Myocyte (in vitro differentiated cells): Measurements from ENCODE around the gene GAS6. TPM values are rescaled to one million over a fixed set of nuclear protein-coding genes. Genes with fewer than 3 reads are reported as not detected.
A peak's percentile ranks its signal among the peaks of the same experiment; 100 is the strongest.

Source experiments
- DNase-seq: peaks from one replicate; pipeline ENCODE4 v3.0.0-alpha.2; 2012; ENCODE audit warnings: low read depth
- total RNA-seq: library from RNA; depleted of rRNA; stranded (reverse); fragments of >200 nt; gene quantifications from 2 replicates; pipeline ENCODE4 v1.2.3, GENCODE V29; 2014

The GAS6 gene
- total RNA-seq, 1 donor from 2014 or later, result 172 TPM

DNA sequence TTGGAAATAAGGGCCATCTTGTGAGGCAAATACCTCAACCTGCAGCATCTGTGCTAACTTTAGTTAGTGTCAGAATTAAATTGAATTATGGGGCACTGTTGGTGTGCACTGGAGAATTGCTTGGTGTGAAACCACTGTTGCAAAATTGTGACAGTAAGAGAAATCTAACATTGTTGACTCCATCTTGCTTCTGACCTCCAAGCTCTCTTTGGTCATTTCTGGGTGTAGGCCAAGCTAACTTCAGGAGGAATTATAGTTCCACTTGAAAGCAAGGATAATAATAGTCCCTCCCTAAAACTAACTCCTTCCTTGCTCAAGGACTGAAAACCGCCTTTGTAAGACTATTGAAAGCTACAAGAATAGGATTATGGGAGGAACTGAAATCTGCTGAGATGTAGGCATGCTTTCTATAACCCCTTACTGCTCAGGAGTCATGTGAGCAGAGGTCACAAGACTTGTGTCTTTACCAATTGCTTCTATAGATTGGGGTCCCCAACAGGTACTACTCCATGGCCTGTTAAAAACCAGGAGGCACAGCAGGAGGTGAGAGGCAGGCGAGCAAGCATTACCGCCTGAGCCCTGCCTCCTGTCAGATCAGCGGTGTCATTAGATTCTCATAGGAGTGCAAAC lies 24.9 kb upstream of the GAS6 start:
- DNase-seq, result no peak

DNA sequence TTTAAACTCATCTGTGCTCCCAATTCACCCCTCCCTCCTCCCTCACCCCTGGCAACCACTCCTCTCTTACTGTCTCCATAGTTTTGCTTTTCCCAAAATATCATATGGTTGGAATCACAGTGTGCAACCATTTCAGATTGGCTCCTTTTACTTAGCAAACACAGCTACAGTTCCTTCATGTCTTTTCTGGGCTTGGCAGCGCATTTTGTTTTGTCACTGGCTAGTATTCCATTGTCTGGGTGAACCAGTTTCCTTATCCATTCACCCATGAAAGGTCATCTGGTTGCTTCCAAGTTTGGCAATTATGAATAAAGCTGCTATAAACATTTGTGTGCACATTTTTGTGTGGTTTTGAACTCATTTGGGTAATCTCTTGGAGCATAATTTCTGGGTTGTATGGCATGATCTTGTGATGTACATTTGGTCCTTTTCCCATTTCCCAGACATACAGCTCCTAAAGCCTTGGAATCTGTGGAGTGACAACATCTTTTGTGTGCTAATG lies 23.9 kb upstream of the GAS6 start:
- DNase-seq, result no peak

DNA sequence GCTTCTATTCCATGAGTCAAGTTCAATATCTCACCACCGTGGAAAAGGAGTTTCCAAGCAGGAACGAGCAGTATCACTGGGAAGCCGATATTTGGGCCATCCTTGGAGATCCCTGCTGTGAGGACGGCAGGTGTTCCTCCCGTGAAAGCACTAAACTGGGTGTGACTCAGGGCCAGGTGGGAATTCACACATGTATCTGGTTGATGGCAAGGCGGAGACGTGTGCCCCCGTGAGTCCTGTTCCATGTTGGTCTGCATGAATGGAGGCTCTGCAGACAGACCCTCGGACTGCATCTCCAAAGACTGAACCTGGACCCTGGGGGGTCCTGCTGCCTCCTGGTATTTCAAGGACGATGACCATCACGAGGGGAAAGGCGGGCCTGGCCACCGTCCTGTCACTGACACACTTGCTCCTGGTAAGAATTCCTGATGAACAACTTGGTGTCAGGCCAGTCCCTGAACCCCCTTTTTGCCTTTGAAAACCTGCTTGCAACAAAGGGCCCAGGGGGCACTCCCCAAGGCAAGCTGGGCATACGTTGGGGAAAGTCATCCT lies 22.8 kb upstream of the GAS6 start:
- DNase-seq, result no peak

DNA sequence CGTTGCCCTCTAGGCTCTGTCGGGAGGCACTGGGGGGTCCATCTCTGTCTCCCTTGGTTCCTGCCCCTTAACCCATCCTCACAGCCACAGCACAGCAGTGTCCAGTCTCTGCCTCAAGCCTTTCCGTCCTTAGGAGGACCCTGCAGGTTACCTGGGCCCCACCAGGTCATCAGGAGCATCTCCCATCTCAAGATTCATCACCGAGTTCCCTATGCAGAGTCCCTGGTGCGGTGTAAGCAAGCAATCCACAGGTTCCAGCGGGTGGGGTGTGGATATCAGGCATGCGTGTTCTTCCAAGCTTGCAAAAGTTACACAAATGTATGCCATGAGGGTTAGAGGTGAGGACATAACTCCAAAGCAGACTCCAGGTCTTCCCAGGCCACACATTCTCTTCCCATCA lies 20.9 kb upstream of the GAS6 start:
- no peak for DNase-seq

DNA sequence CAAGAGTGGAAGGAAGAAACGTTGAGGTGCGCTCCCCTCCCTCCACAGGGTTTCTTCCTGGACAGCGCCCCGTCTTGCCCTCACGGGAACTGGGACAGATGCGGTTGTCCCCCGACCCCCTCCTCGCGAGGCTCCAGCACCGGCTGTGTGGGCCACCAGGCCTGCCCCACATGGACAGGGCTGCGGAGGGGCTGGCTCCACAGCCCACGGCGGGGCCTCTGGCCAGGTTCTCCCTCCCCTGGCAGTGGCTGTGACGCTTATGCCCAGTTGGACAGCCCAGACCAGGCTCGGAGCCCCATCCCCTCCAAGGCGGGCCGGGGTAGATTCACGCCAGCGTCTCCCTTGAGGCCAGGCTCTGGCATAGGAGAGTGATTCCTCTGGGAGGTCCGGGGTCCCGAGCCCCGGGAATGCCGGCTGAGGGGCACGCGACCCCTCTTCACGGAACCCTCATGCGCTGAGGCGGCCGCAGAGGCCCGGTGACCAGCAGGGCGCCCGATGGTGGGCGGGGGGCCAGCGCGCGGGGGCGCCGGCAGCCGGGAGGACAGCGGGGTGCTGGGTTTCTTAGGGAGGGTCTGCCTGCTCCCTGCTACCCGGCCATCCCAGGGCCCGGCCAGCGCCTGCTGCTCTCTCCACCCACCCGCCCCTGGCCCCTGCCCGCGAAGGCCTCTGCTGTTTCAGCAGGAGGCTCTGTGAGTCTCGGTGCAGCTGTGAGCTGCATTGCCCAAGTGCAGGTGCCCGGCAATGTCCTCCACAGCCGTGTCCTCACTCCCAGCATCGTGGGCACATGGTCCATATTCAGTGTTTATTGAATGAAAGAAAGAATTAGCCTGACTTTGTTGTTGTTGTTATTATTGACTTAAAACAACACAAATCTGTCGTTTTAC lies 20.3 kb upstream of the GAS6 start:
- DNase-seq, result no peak

DNA sequence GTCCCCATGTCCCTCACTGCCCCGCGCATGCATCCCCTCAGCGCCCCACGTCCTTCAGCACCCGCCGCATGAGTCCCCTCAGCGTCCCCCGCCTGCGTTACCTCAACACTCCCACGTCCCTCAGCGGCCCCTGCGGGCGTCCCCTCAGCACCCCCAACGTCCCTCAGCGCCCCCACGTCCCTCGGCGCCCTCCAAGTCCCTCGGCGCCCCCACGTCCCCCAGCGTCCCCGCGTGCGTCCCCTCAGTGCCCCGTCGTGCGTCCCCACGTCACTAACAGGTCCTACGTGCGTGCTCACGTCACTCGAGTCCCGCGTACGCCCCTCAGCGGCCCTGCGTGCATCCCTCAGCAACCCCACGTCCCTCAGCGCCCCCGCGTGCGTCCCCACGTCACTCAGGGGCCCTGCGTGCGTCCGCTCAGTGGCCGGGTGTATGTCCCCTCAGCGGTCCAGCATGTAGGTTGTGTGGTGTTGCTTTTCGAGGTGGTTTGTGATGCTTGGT lies 19.5 kb upstream of the GAS6 start:
- DNase-seq, result no peak

DNA sequence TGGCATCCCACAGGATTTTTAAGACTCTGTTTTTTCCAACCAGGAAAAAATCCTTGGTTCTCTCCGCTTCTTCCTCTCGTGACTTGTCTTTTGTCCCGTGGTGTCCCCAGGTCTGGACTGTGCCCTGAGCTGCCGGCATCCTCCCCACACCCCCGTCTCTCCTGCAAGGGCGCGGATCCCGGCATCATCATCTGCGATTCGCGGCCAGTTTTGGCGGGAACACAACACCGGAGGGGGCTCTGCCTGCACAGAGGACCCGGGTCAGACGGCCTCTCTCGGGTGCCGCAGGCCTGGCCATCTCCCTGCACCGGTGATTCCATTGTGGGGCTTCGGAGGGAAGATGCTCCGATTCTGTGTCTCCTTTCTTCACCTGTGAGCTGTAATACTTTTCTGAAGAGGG lies 18.8 kb upstream of the GAS6 start:
- no peak for DNase-seq

DNA sequence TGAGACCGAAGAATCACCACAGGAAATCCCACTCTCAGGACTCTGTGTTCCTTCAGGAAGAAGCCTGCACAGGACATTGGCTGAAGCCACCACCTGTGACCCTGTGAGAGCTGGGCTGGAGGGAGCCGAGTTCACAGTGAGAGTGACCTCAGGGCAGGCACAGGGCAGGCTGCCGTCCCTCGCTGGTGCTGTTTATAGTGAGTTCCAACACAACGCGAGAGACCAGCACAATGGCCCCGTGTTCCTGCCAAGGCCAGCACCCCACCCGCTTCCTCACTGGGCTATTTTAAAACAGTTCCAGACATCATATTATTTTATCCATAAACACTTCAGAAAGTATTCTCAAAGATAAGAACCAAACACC lies 18.4 kb upstream of the GAS6 start:
- no peak for DNase-seq

DNA sequence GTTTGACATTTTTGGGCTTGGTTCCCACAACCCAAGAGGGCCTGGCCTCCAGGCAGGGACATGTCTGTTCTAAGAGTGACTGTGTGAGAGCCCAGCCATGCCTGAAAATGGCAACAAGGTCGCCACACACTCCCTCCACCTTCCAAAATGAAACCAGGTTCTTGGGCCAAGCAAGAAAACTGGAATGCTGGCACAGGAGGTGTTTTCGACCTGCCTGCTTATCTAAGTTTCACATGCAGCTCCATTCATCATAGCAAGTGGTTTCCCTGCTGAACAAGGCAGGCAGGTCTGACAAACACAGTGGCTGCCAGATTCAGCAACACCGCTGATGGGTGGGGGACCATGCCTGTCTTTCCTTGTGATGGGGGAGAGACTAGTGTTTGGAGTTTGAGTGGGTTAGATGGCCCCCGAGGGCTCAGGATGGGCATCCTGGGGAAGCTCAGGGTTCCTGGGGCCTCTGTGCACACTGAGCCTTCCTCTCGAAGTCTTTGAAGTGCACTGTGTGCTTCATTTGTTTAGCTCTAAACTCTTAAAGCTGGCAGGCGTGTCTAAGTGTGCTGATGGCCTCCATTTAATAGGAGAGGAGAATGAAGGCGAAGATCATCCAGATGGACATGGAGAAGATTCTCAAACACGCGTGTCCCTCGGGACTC lies 17.9 kb upstream of the GAS6 start:
- no peak for DNase-seq

DNA sequence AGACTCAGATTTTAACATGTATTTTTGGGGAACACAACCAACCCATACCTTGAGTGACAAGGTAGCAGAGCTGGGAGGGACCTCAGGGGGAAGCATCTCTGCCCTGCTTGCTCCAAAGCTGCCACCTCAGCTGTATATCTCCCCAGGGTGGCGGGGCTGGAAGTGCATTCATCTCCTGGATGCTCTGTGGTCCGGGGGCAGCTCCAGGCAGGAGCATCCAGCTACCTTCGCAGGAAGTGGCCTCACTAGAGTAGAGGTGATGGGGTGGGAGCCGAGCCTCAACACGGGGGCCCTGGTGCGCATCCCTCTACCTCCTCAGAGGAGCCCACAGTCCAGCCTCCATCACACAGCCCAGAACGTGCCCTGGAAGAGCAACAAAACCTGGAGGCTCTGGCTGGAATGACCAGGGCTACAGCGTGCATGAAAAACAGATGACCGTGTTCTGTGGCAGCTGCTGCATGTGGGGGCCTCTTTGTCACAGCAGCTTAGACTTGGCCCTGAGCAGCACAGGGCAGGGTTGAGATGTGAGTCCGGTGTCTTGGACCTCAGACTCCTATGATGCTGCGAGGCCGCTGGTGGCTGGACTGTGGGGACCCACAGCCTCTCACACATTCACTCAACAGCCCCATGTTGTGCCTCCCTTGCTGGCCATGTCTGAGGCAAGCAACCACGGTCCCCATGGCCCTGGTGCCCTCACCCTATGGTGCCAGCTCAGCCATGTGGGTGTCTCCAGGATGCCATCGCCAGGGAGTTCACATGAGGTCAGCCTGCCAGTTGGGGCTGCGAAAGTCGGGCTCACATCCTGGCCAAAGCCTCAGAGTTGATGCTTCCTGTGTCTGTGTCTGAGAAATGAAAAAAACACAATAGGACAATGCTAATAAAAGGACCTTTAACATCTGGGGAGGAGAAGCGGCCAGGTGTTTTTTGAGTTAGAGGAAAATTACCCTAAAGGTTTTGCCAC lies 17.1 kb upstream of the GAS6 start:
- peak; percentile 57 for DNase-seq

DNA sequence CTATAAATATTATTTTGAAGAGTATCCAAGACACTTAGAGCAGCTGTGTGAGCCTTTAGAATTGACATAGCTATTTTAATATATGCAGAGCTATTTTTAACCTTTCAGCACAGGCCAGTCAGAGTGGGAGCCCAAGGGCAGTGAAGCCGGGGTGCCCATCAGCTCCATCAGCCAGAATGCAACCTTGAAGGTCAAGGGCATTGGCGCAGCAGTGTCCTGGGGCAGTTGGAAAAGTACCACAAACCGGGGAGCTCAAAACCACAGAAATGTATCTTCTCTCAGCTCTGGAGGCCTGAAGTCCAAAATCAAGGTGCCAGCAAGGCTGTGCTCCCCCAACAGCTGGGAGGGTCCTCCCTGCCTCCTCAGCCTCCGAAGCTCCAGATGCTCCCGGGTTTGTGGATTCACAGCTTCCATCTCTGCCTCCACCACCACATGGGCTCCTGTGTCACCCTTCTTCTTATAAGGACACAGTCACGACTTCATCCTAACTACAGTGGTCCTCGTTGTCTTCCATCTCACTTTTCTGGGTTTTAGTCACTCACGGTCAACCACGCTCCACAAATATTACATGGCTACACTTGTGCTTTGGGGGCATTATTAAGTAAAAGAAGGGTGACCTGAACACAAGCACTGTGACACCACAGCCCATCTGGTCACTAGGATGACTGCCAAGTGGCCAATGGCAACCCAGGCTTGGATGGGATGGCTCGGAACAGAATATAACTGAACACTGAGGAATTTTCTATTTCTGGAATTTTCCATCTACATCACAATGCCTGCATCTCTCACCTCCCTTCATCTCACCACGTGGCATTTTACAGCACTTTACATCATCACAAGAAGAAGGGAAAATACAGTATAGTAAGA lies 15.9 kb upstream of the GAS6 start:
- peak; percentile 77 for DNase-seq

DNA sequence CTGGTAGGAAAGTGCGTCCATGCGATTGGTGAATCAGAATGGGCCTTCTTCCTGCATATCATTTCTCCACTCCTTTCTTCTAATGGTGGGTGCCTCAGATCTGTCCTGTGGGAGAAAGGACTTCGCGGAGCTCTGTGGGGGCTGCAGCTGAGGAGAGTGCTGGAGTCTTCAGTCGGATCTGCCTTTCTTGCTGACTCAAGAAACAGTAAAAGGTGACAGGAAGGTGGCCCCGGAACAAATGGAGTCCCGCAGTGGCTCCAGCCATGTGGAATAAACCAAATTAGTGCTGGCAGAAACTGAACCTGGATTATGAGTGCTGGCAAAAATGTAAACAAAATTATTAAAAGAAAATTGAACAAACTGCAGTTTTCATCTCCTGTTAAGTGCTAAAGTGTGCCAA lies 15.1 kb upstream of the GAS6 start:
- no peak for DNase-seq

DNA sequence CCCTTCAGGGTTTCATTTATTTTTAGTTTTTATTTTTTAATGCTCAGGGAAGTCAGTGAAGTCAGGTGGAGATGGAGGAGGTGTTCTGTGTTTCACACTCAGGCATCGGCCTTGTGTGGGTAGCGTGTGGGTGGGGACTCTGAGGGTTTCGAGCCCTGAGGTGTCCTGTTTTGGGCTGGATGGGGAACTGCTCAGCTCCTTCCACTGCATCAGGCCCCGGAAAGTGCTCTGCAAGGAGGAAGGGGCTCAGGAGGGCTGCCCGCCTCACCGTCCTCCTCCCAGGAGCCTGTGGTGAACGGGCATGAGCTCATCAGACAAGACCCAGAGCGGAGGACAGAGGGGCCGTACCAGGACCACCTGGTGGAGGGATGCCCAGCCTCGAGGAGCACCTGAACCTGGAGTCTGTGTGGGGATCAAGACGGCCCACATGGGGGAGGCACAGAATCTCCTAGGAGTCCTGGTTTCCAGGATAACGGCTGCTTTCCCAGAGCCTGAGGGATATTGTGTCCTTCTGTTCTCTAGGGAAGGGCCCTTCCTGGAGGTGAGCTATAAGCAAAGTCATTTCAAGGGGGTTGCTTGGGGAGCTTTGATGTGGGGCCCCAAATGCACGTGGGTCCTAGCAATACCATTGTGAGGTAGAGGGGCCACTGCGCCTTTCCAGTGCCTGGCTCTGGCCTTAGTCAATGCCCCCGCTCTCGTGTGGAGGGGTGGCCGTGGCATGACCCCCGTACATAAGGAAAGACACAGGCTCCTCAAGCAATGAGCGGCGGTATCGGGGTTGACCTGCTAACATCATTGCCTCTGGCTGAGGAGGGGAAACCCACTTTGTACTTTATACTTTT lies 13.5 kb upstream of the GAS6 start:
- no peak for DNase-seq

DNA sequence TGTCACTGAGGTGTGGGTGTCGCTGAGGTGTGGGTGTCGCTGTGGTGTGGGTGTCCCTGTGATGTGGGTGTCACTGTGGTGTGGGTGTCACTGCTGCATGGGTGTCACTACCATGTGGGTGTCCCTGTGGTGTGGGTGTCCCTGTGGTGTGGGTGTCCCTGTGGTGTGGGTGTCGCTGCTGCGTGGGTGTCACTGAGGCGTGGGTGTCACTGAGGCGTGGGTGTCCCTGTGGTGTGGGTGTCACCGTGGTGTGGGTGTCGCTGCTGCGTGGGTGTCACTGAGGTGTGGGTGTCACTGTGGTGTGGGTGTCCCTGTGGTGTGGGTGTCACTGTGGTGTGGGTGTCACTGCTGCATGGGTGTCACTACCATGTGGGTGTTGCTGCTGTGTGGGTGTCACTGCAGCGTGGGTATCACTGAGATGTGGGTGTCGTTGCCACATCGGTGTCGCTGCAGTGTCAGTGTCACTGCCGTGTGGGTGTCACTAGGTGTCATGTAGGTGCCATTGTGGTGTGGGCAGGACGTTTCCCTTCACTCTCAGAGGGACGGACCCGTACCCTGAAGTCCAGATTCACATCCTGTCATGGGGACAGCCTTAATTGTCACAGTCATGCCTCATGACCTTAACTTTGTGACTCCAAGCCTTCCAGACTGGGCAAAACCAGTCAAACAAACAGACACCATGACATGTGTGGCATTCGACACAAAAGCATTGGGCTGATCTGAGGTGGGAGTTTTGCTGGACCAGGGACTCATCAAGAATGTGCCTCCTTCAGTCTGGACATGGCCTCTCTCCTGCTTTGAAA lies 12.7 kb upstream of the GAS6 start:
- no peak for DNase-seq

DNA sequence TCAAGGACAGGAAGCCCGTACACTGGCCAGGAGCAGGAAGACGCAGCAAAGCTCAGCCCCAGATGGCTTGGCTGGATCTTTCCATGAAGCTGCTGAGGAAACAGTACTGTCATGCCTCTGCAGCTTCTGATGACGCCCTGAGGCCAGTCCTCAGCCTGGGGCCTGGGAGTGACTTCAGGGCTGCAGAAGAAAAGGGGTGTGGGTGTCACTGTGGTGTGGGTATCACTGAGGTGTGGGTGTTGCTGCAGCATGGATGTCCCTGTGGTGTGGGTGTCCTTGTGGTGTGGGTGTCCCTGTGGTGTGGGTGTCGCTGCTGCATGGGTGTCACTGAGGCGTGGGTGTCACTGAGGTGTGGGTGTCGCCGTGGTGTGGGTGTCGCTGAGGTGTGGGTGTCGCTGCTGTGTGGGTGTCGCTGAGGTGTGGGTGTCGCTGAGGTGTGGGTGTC lies 12.0 kb upstream of the GAS6 start:
- no peak for DNase-seq

DNA sequence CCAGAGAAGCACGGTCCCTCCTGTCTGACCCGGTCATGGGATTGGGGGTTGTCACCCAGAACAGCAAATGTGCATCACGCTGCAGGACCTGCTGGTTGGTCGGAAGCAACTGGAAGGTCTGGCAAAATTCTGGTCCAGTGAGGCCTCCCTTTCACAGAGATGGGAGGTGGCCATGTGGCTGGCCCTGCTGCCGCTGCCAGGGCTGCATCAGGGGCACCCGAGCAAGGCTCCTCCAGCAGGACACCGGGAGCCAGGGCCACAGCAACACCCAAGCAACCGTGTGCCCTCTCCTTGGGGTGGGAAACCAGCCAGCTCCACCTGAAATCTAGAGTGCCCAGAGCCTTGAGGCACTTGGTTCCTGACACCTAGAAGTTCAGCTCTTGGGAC lies 11.5 kb upstream of the GAS6 start:
- no peak for DNase-seq

DNA sequence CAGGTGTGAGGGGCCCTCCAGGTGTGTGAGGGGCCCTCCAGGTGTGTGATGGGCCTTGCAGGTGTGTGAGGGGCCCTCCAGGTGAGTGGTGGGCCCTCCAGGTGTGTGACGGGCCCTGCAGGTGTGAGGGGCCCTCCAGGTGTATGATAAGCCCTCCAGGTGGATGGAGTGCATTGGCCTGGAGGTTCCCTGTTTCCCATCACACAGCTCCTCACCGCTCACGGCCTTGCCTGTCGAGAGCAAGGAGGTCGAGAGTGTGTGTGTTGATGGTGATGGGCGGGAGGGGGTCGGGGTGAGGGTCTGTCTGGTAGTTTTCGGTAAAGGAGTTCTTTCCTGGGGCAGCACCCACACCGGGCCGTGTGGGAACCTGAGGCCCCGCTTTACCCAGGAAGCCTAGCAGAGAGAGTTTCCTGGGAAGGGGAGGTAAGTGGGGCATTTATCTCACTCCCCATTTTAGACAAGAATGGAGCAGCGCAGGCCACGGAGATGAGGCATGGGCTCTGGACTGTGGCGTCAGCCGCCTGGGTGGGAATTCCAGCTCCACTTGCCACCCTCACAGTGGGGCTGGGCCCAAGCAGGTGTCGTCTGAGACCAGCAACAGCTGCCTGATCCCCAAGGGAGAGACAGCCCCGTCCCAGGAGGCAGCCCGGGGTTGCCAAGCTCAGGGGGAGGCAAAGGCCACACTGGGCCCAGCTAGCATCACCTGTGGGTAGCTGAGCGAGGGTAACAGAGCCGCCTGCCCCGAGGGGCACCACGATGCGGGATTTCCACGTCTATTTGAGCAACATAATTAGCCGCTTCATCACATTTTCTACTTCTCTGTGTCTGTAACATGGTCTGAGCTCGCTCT lies 10.9 kb upstream of the GAS6 start:
- DNase-seq, result peak; percentile 68
